ENCODE measurements around the gene DNMT3A. TPM values are rescaled to one million over a fixed set of nuclear protein-coding genes. Genes with fewer than 3 reads are reported as not detected.
A peak's percentile ranks its signal among the peaks of the same experiment; 100 is the strongest.

The DNMT3A gene
- total and polyA plus RNA-seq, 8 donors = 3.4 to 47.4 (median 15.8) TPM

DNA sequence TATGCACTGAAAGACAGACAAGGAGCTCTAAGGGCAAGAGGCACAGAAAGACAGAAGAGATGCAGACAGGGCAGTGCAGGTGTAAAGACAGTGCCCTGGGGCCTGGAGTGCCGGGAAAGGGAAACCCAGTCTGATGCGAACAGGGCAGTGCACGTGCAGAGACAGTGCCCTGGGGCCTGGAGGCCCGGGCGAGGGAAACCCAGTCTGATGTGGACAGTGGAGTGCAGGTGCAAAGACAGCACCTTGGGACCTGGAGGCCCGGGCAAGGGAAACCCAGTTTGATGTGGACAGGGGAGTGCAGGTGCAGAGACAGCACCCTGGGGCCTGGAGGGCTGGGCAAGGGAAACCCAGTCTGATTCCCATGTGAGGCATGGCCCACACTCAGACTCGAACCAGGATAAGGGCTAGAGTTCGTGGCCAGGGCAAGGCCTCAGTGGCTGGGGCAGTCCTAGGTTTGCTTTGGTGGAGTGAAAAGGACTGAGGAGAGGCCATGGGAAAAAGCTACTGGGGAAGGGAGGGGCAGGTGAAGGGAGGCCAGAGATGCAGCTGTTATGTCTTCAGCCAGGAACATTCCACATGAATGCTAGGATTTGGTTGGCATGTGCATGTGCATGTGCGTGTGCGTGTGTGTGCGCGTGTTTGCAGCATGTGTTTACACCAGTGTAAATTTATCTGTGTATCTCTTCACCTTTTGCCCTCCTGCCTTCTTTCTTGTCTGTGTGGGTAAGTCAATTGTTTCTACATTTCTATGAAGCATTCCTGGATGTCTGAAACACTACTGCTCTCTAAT, 39.1 kb upstream of the DNMT3A start:
- TF ChIP-seq EP300 (IDR thresholded peaks at IDR 0.05) (no peak), POLR2A (IDR thresholded peaks at IDR 0.05) (no peak), POLR2AphosphoS5 (IDR thresholded peaks at IDR 0.05) (no peak)
- TF ChIP-seq, protein P1, sequence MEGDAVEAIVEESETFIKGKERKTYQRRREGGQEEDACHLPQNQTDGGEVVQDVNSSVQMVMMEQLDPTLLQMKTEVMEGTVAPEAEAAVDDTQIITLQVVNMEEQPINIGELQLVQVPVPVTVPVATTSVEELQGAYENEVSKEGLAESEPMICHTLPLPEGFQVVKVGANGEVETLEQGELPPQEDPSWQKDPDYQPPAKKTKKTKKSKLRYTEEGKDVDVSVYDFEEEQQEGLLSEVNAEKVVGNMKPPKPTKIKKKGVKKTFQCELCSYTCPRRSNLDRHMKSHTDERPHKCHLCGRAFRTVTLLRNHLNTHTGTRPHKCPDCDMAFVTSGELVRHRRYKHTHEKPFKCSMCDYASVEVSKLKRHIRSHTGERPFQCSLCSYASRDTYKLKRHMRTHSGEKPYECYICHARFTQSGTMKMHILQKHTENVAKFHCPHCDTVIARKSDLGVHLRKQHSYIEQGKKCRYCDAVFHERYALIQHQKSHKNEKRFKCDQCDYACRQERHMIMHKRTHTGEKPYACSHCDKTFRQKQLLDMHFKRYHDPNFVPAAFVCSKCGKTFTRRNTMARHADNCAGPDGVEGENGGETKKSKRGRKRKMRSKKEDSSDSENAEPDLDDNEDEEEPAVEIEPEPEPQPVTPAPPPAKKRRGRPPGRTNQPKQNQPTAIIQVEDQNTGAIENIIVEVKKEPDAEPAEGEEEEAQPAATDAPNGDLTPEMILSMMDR (IDR thresholded peaks at IDR 0.05) = no peak
- peaks cover 0 to 4% (median 1%) of the 10 kb centered on the region in 4 donors for H3K36me3 ChIP-seq
- H3K9me3 ChIP-seq = no peaks in the 10 kb centered on the region
- no peaks in the 10 kb centered on the region for H3K27me3 ChIP-seq
- H3K4me3 ChIP-seq = no peak overlapping the region
- intact Hi-C loops (cut with DNase I; ENCODE audit: low total_unique reads) = no loop called here
- whole genome bisulfite sequencing, 5 donors = 85 to 87% (median 86%) methylated on average over 12 of the region's 12 CpGs
- peak; percentile 24 to 28 for DNase-seq
- no peak overlapping the region for H3K27ac ChIP-seq
- H3K4me1 ChIP-seq = peaks cover 15 to 33% (median 18%) of the 10 kb centered on the region in 4 donors

DNA sequence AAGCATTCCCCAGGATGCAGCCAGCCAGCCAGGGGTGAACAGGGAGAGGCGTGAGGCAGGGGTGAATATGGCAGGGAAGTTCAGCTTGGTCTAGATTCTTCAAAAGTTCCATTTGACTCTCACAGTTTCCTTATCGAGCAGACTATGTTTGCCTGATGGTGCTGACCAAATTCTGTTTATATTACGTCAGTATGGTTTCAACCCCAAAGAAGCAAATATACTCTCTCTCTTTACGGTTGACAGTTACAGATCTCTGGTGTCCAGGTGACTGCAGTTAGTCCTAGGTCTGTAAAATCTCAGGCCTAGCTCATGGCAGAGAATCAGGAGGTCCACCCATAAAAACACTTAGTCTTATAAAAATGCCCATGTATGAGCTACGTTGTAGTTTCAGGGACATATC, 38.3 kb upstream of the DNMT3A start:
- WGBS, 5 donors = 82 to 88% (median 86%) methylated on average over 5 of the region's 5 CpGs
- TF ChIP-seq, protein P1 (IDR thresholded peaks at IDR 0.05) = no peak
- TF ChIP-seq EP300 (IDR thresholded peaks at IDR 0.05) = no peak
- TF ChIP-seq POLR2AphosphoS5 (IDR thresholded peaks at IDR 0.05) = no peak
- TF ChIP-seq POLR2A (IDR thresholded peaks at IDR 0.05) = no peak
- intact Hi-C loops (cut with DNase I; ENCODE audit: low total_unique reads) = no loop called here
- DNase-seq = no peak
- Histone ChIP-seq H3K4me1 (peaks cover 15 to 33% (median 18%) of the 10 kb centered on the region in 4 donors), H3K4me3 (no peak overlapping the region), H3K27me3 (no peaks in the 10 kb centered on the region), H3K9me3 (no peaks in the 10 kb centered on the region), H3K36me3 (peaks cover 0 to 4% (median 0%) of the 10 kb centered on the region in 4 donors), H3K27ac (no peak overlapping the region)

DNA sequence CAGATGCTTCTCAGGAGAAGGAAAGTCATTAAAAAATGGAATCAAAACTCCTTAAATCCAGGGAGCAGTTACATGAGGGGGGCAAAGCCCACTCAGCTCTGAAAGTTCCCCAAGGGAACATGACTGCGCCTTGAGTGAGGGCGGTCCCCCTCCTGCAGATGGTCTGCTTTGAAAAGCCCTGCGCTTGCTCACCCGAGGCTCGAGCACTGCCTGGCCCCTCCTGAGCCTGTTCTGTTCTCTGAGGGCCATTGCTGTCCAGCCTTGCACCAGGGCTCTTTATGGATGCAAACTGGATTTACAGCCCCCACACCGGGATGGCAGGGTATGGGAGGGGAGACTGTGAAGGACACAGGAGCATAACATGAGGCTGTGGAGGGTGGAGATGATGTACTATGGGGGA, 37.8 kb upstream of the DNMT3A start:
- TF ChIP-seq POLR2AphosphoS5 (IDR thresholded peaks at IDR 0.05) (no peak), POLR2A (IDR thresholded peaks at IDR 0.05) (no peak)
- TF ChIP-seq, protein P1 (IDR thresholded peaks at IDR 0.05) = no peak
- DNase-seq = peak in 1 of 2 donors; percentile 16
- Histone ChIP-seq H3K36me3 (peaks cover 0 to 4% (median 0%) of the 10 kb centered on the region in 4 donors), H3K27me3 (no peaks in the 10 kb centered on the region), H3K27ac (no peak overlapping the region), H3K4me3 (no peak overlapping the region), H3K4me1 (peaks cover 15 to 33% (median 18%) of the 10 kb centered on the region in 4 donors), H3K9me3 (no peaks in the 10 kb centered on the region)
- WGBS, 5 donors = 91 to 98% (median 97%) methylated on average over 6 of the region's 6 CpGs
- intact Hi-C loops (cut with DNase I; ENCODE audit: low total_unique reads) = loop anchor here (10.0 kb wide), 1 partner anchor 145 kb away; no protein-coding TSS in a partner anchor

DNA sequence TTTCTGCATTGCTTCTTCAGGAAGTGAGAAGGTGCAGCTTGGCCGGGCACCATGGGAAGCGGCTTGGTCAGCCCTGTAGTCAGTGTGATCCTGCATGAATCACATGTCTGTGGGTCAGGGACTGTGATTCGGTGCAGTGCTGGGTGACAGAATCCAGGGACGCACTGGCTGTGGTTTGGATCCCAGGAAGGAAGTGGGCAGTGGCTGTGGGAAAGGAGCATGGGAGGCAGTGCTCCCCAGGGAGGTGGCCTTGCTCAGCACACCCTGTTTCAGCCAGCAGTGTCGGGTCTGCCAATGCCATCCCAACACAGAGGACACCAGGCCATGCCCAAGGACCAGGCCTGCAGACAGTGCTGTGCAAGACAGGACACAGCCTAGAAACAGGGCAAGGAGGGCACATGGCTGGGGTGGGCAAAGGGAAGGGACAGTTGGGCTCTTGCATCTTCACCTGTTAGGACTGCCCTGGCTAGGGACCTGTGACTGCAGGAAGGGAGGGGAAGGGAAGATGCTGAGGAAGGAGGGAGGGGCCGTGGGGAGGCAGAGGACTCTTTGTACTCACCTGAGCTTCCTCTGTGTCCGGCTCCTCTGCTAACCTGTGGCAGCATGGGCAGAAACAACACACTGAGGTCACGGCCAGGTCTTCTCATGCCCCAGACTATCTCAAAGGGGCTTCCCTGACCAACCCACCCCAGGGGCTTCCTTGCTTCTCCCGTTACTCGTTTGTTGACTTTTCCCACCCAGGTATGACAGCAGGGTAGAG, 37.2 kb upstream of the DNMT3A start:
- Histone ChIP-seq H3K9me3 (no peaks in the 10 kb centered on the region), H3K4me3 (no peak overlapping the region)
- TF ChIP-seq, protein P1 (IDR thresholded peaks at IDR 0.05) = no peak
- TF ChIP-seq POLR2AphosphoS5 (IDR thresholded peaks at IDR 0.05) = no peak
- no peak for TF ChIP-seq POLR2A (IDR thresholded peaks at IDR 0.05)
- TF ChIP-seq EP300 (IDR thresholded peaks at IDR 0.05) = no peak

More for the DNA sequence above, 37.2 kb upstream of the DNMT3A start:
- 80 to 91% (median 86%) methylated on average over 9 to 10 of the region's 10 CpGs for WGBS, 5 donors
- intact Hi-C loops (cut with DNase I; ENCODE audit: low total_unique reads) = loop anchor here (10.0 kb wide), 1 partner anchor 146 kb away; no protein-coding TSS in a partner anchor
- DNase-seq = peak; percentile 7 to 16
- Histone ChIP-seq H3K27ac (no peak overlapping the region), H3K27me3 (no peaks in the 10 kb centered on the region), H3K36me3 (no peaks in the 10 kb centered on the region), H3K4me1 (peaks cover 15 to 33% (median 18%) of the 10 kb centered on the region in 4 donors)

All from stomach (tissue), 9 donors.